Measurements from ENCODE around the gene SHE.

The SHE gene

GRCh38 chr1:154436433-154436832 is 65.8 kb downstream of the SHE start:
- no peak for TF ChIP-seq HDGF (IDR thresholded peaks at IDR 0.05; ENCODE audit: borderline replicate concordance)
- no peak for TF ChIP-seq NFRKB (IDR thresholded peaks at IDR 0.05)
- no peak for TF ChIP-seq BHLHE40 (IDR thresholded peaks at IDR 0.05; ENCODE audit: borderline replicate concordance)
- TF ChIP-seq ELF4 (IDR thresholded peaks at IDR 0.05): no peak
- no peak for TF ChIP-seq TARDBP (IDR thresholded peaks at IDR 0.05)
- TF ChIP-seq PKNOX1 (IDR thresholded peaks at IDR 0.05): no peak
- TF ChIP-seq ZNF384 (IDR thresholded peaks at IDR 0.05): no peak
- TF ChIP-seq FOXA1 (IDR thresholded peaks at IDR 0.05): no peak
- no peak for TF ChIP-seq FOXM1 (IDR thresholded peaks at IDR 0.05; ENCODE audit: borderline replicate concordance)
- no peak for TF ChIP-seq FOXK2 (IDR thresholded peaks at IDR 0.05)
- TF ChIP-seq L3MBTL2 (conservative IDR thresholded peaks at IDR 0.05): no peak
- no peak for TF ChIP-seq ARNT (IDR thresholded peaks at IDR 0.05)
- TF ChIP-seq LEF1 (IDR thresholded peaks at IDR 0.05; ENCODE audit: borderline replicate concordance): no peak
- TF ChIP-seq SUZ12 (IDR thresholded peaks at IDR 0.05): no peak
- no peak for TF ChIP-seq SP1 (IDR thresholded peaks at IDR 0.05)
- no peak for TF ChIP-seq CTBP1 (IDR thresholded peaks at IDR 0.05; ENCODE audit: borderline replicate concordance)
- CTCF ChIA-PET: no interaction called here
- DNase-seq (ENCODE audit: extremely low spot score): no peak
- POLR2A ChIA-PET: no interaction called here

GRCh38 chr1:154435599-154436200 is 66.5 kb downstream of the SHE start:
- no peak for TF ChIP-seq LEF1 (IDR thresholded peaks at IDR 0.05; ENCODE audit: borderline replicate concordance)
- TF ChIP-seq FOXM1 (IDR thresholded peaks at IDR 0.05; ENCODE audit: borderline replicate concordance): no peak
- TF ChIP-seq FOXK2 (IDR thresholded peaks at IDR 0.05): no peak
- CTCF ChIA-PET: no interaction called here
- POLR2A ChIA-PET: no interaction called here
- no peak for DNase-seq (ENCODE audit: extremely low spot score)

- no peak for DNase-seq (ENCODE audit: extremely low spot score)
- TF ChIP-seq TARDBP (IDR thresholded peaks at IDR 0.05) (no peak), ELF4 (IDR thresholded peaks at IDR 0.05) (no peak), LEF1 (IDR thresholded peaks at IDR 0.05; ENCODE audit: borderline replicate concordance) (no peak), ZNF384 (IDR thresholded peaks at IDR 0.05) (no peak), CTBP1 (IDR thresholded peaks at IDR 0.05; ENCODE audit: borderline replicate concordance) (no peak), SP1 (IDR thresholded peaks at IDR 0.05) (no peak), SUZ12 (IDR thresholded peaks at IDR 0.05) (no peak), FOXM1 (IDR thresholded peaks at IDR 0.05; ENCODE audit: borderline replicate concordance) (no peak)
- CTCF ChIA-PET: no interaction called here
- POLR2A ChIA-PET: no interaction called here
Observed at GRCh38 chr1:154434346-154435085, 67.7 kb downstream of the SHE start.

GRCh38 chr1:154433161-154433764 is 68.9 kb downstream of the SHE start:
- POLR2A ChIA-PET: no interaction called here
- no peak for TF ChIP-seq SP1 (IDR thresholded peaks at IDR 0.05)
- CTCF ChIA-PET: interaction anchor here (0.9 kb wide), 1 partner anchor 33 kb away, joined by 3 read pairs; no protein-coding TSS in a partner anchor
- DNase-seq (ENCODE audit: extremely low spot score): no peak

- ChIA-PET POLR2A (no interaction called here), CTCF (interaction anchor here (0.6 kb wide), 1 partner anchor 37 kb away, joined by 5 read pairs; no protein-coding TSS in a partner anchor)
- DNase-seq (ENCODE audit: extremely low spot score): no peak
- TF ChIP-seq FOXA1 (IDR thresholded peaks at IDR 0.05) (no peak), FOXM1 (IDR thresholded peaks at IDR 0.05; ENCODE audit: borderline replicate concordance) (no peak), NFRKB (IDR thresholded peaks at IDR 0.05) (no peak)
Observed at GRCh38 chr1:154431586-154432373, 70.4 kb downstream of the SHE start.

GRCh38 chr1:154430903-154431302 is 71.3 kb downstream of the SHE start:
- CTCF ChIA-PET: interaction anchor here (0.6 kb wide), 1 partner anchor 36 kb away, joined by 5 read pairs; no protein-coding TSS in a partner anchor
- TF ChIP-seq TARDBP (IDR thresholded peaks at IDR 0.05) (no peak), NFRKB (IDR thresholded peaks at IDR 0.05) (no peak), FOXA1 (IDR thresholded peaks at IDR 0.05) (no peak)
- DNase-seq (ENCODE audit: extremely low spot score): no peak
- POLR2A ChIA-PET: no interaction called here

- ChIA-PET CTCF (interaction anchor here (0.5 kb wide), 1 partner anchor 20 kb away, joined by 5 read pairs; no protein-coding TSS in a partner anchor), POLR2A (no interaction called here)
- no peak for DNase-seq (ENCODE audit: extremely low spot score)
- TF ChIP-seq SUZ12 (IDR thresholded peaks at IDR 0.05) (no peak), SP1 (IDR thresholded peaks at IDR 0.05) (no peak), NFRKB (IDR thresholded peaks at IDR 0.05) (no peak), L3MBTL2 (conservative IDR thresholded peaks at IDR 0.05) (no peak), ARNT (IDR thresholded peaks at IDR 0.05) (no peak), CTBP1 (IDR thresholded peaks at IDR 0.05; ENCODE audit: borderline replicate concordance) (no peak), TARDBP (IDR thresholded peaks at IDR 0.05) (no peak), PKNOX1 (IDR thresholded peaks at IDR 0.05) (no peak), FOXK2 (IDR thresholded peaks at IDR 0.05) (no peak), ELF4 (IDR thresholded peaks at IDR 0.05) (no peak), HDGF (IDR thresholded peaks at IDR 0.05; ENCODE audit: borderline replicate concordance) (no peak), FOXA1 (IDR thresholded peaks at IDR 0.05) (no peak), BHLHE40 (IDR thresholded peaks at IDR 0.05; ENCODE audit: borderline replicate concordance) (no peak)
Observed at GRCh38 chr1:154429841-154430611, 72.2 kb downstream of the SHE start.

Data from HEK293T (cell line).